HG03342 (cell line): ENCODE data around the gene ANTXRL.
"Not testable (repeated sequence)": the region's sequence is repeated elsewhere in the genome, so short reads cannot be mapped to it uniquely, and the experiment has no call there.

Experiments
- ATAC-seq: cut with Tn5 transposase; IDR thresholded peaks from one replicate; pipeline ENCODE4 v1.9.1; 2021; ENCODE audit warnings: mild to moderate bottlenecking, moderate library complexity; ENCODE audit not compliant: unreplicated experiment

ANTXRL gene

GRCh38 chr10:46293832-46294640 lies 7.2 kb downstream of the ANTXRL start:
- ATAC-seq: no peak

GRCh38 chr10:46294641-46295220 lies 7.9 kb downstream of the ANTXRL start:
- no peak for ATAC-seq

GRCh38 chr10:46295350-46296010 lies 8.7 kb downstream of the ANTXRL start:
- ATAC-seq: not testable (repeated sequence)

GRCh38 chr10:46296086-46296485 lies 9.3 kb downstream of the ANTXRL start:
- not testable (repeated sequence) for ATAC-seq

GRCh38 chr10:46296641-46297141 lies 9.9 kb downstream of the ANTXRL start:
- no peak for ATAC-seq

- no peak for ATAC-seq
Measured at GRCh38 chr10:46297406-46298204, 10.8 kb downstream of the ANTXRL start.

GRCh38 chr10:46298477-46299285 lies 11.9 kb downstream of the ANTXRL start:
- ATAC-seq: no peak

GRCh38 chr10:46299286-46299535 lies 12.4 kb downstream of the ANTXRL start:
- ATAC-seq: no peak

GRCh38 chr10:46299536-46300369 lies 13.0 kb downstream of the ANTXRL start:
- no peak for ATAC-seq

GRCh38 chr10:46300370-46300711 lies 13.5 kb downstream of the ANTXRL start:
- ATAC-seq: not testable (repeated sequence)

- no peak for ATAC-seq
Measured at GRCh38 chr10:46301056-46301645, 14.4 kb downstream of the ANTXRL start.

GRCh38 chr10:46301721-46302479 lies 15.1 kb downstream of the ANTXRL start:
- ATAC-seq: no peak

- ATAC-seq: not testable (repeated sequence)
Measured at GRCh38 chr10:46302765-46303352, 16.1 kb downstream of the ANTXRL start.

- ATAC-seq: no peak
Measured at GRCh38 chr10:46304062-46304461, 17.3 kb downstream of the ANTXRL start.

- ATAC-seq: not testable (repeated sequence)
Measured at GRCh38 chr10:46304671-46305070, 17.9 kb downstream of the ANTXRL start.

- ATAC-seq: no peak
Measured at GRCh38 chr10:46305079-46305818, 18.5 kb downstream of the ANTXRL start.

- no peak for ATAC-seq
Measured at GRCh38 chr10:46305986-46306385, 19.2 kb downstream of the ANTXRL start.
